ENCODE data around the gene ZNF414. TPM values are rescaled to one million over a fixed set of nuclear protein-coding genes. Genes with fewer than 3 reads are reported as not detected.

ZNF414 gene
- total RNA-seq, 1 donor from 2014 or later, result 22.9 TPM

DNA sequence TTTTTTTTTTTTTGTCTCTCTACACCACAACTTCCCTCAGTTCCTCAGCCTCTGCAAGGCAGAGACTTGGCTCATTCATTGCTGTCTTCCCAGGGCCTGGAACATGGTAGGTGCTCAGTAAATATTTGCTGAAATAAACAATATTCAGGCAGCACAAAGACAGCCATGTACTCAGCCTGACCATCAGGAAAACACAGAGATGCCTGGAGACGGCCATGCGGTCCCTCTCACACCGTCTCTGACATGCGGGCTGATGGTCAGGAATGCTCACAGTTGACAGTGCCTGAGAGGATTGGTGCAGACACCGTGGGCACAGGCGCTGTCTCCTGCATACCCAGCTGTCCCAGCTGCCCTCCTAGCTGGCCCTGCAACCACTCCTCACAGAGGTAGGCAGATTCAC, 12.5 kb downstream of the ZNF414 start:
- Mint-ChIP-seq H3K36me3 (ENCODE audit: low read depth, unreplicated experiment) (no peaks in the 10 kb centered on the region), H3K9me3 (ENCODE audit: unreplicated experiment) (no peaks in the 10 kb centered on the region), H3K4me1 (ENCODE audit: unreplicated experiment) (peaks cover 3% of the 10 kb centered on the region), H3K4me3 (ENCODE audit: unreplicated experiment) (no peak overlapping the region), H3K27ac (ENCODE audit: unreplicated experiment) (no peak overlapping the region), H3K27me3 (ENCODE audit: unreplicated experiment) (peaks cover 8% of the 10 kb centered on the region)
- no peak for DNase-seq (ENCODE audit: low spot score)
- TF ChIP-seq, protein P1, sequence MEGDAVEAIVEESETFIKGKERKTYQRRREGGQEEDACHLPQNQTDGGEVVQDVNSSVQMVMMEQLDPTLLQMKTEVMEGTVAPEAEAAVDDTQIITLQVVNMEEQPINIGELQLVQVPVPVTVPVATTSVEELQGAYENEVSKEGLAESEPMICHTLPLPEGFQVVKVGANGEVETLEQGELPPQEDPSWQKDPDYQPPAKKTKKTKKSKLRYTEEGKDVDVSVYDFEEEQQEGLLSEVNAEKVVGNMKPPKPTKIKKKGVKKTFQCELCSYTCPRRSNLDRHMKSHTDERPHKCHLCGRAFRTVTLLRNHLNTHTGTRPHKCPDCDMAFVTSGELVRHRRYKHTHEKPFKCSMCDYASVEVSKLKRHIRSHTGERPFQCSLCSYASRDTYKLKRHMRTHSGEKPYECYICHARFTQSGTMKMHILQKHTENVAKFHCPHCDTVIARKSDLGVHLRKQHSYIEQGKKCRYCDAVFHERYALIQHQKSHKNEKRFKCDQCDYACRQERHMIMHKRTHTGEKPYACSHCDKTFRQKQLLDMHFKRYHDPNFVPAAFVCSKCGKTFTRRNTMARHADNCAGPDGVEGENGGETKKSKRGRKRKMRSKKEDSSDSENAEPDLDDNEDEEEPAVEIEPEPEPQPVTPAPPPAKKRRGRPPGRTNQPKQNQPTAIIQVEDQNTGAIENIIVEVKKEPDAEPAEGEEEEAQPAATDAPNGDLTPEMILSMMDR (IDR thresholded peaks at IDR 0.05; ENCODE audit: unreplicated experiment), result no peak

DNA sequence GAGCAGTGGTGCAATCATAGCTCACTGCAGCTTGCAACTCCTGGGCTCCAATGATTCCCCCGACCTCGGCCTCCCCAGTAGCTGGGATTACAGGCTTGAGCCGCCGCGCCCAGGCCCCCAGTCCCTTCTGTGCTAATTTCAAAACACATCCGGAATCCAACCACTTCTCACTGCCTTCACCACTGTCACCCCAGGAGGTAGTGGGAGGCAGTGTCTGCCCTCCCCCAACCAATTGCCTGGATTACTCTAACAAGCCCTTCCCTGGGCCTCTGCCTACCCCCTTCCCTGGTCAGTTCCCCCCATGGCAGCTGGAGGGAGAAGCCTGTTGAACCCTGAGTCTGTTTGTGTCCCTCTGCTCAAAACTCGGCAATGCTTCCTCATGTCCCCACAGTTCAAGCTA, 13.8 kb downstream of the ZNF414 start:
- Mint-ChIP-seq H3K36me3 (ENCODE audit: low read depth, unreplicated experiment) (no peaks in the 10 kb centered on the region), H3K4me1 (ENCODE audit: unreplicated experiment) (peaks cover 3% of the 10 kb centered on the region), H3K4me3 (ENCODE audit: unreplicated experiment) (no peak overlapping the region), H3K27me3 (ENCODE audit: unreplicated experiment) (peaks cover 8% of the 10 kb centered on the region), H3K9me3 (ENCODE audit: unreplicated experiment) (no peaks in the 10 kb centered on the region), H3K27ac (ENCODE audit: unreplicated experiment) (peak overlapping the region; percentile 65)
- no peak for DNase-seq (ENCODE audit: low spot score)
- TF ChIP-seq, protein P1 (IDR thresholded peaks at IDR 0.05; ENCODE audit: unreplicated experiment), result no peak

DNA sequence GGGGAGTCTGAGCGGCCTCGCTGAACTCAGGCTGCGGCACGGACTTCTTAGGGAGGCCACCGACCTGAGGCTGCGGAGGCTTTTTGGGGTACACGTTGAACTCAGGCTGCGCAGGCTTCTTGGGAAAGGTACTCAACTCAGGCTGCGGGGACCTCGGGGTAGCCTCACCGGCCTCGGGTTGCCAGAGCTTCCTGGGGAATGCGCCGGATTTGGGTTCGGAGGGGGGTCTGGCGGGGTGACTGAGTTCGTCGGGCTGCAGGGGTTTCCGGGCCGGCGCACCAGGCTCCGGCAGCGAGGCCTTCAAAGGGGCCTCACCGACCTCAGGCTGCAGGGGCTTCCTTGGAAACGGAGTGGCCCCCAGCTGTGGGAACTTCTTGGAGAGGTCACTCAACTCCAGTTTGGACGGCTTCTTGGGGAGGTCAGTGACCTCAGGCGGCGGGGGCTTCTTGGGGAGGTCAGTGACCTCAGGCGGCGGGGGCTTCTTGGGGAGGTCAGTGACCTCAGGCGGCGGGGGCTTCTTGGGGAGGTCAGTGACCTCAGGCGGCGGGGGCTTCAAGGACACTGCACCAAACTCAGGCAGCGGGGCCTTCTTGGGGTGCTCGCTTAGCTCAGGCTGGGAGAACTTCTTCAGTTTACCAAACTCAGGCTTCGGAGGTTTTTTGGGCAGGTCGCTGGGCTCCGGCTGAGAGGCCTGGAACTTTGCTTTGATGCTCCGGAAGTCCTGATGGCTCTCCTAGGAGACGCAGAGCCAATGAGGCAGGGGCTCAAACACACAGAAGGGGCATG, 14.7 kb downstream of the ZNF414 start:
- H3K4me3 Mint-ChIP-seq (ENCODE audit: unreplicated experiment), result no peak overlapping the region
- H3K27me3 Mint-ChIP-seq (ENCODE audit: unreplicated experiment), result peaks cover 8% of the 10 kb centered on the region
- DNase-seq (ENCODE audit: low spot score), result no peak
- no peak overlapping the region for H3K27ac Mint-ChIP-seq (ENCODE audit: unreplicated experiment)
- H3K36me3 Mint-ChIP-seq (ENCODE audit: low read depth, unreplicated experiment), result no peaks in the 10 kb centered on the region
- TF ChIP-seq, protein P1 (IDR thresholded peaks at IDR 0.05; ENCODE audit: unreplicated experiment), result no peak
- no peaks in the 10 kb centered on the region for H3K9me3 Mint-ChIP-seq (ENCODE audit: unreplicated experiment)
- peaks cover 3% of the 10 kb centered on the region for H3K4me1 Mint-ChIP-seq (ENCODE audit: unreplicated experiment)

DNA sequence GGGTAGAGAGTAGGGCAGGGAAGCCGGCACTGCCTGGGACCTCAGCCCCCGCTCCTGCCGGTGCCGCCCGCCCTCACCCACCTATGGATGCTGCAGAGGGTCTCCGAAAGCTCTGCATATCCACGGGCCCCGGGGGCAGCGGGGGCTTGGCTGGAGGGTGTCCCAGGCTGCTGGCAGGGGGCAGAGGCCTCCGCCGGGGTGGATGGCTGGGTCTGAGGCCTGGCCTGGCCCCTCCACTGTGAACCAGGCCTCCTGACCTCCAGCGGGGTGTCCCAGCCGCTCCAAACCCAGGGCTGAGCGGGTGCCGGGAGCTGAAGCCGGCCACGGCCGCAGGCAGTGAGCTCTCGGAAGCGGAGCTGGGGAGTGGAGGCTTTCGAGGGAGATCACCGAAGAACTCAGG, 15.7 kb downstream of the ZNF414 start:
- peaks cover 3% of the 10 kb centered on the region for H3K4me1 Mint-ChIP-seq (ENCODE audit: unreplicated experiment)
- DNase-seq (ENCODE audit: low spot score), result no peak
- peaks cover 7% of the 10 kb centered on the region for H3K27me3 Mint-ChIP-seq (ENCODE audit: unreplicated experiment)
- no peak overlapping the region for H3K4me3 Mint-ChIP-seq (ENCODE audit: unreplicated experiment)
- TF ChIP-seq, protein P1 (IDR thresholded peaks at IDR 0.05; ENCODE audit: unreplicated experiment), result no peak
- H3K27ac Mint-ChIP-seq (ENCODE audit: unreplicated experiment), result no peak overlapping the region
- no peaks in the 10 kb centered on the region for H3K36me3 Mint-ChIP-seq (ENCODE audit: low read depth, unreplicated experiment)
- H3K9me3 Mint-ChIP-seq (ENCODE audit: unreplicated experiment), result no peaks in the 10 kb centered on the region

DNA sequence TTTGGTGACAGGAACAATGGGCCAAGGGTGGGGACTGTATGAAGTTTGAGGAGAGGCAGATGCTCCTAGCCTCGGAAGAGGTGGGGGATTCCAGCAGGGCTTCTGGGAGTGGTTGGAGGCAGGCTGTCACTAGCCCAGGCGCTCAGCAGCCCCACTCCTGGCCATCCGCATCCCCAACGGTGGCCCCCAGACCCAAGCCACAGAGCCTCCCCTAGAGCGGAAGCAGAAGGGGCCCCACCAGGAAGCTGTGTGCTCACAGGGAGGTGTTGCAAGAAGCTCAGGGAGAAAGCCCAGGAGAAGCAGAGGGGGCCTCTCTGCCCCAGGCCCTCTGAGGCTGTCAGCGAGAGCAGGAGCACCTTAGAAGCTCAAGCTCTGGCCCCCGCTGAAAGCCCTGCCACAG, 19.8 kb downstream of the ZNF414 start:
- DNase-seq (ENCODE audit: low spot score), result no peak
- TF ChIP-seq, protein P1 (IDR thresholded peaks at IDR 0.05; ENCODE audit: unreplicated experiment), result no peak
- Mint-ChIP-seq H3K4me3 (ENCODE audit: unreplicated experiment) (no peak overlapping the region), H3K9me3 (ENCODE audit: unreplicated experiment) (no peaks in the 10 kb centered on the region), H3K27me3 (ENCODE audit: unreplicated experiment) (peaks cover 3% of the 10 kb centered on the region), H3K27ac (ENCODE audit: unreplicated experiment) (no peak overlapping the region), H3K4me1 (ENCODE audit: unreplicated experiment) (no peaks in the 10 kb centered on the region), H3K36me3 (ENCODE audit: low read depth, unreplicated experiment) (no peaks in the 10 kb centered on the region)
